Neutrophil (primary cell): Measurements from ENCODE around the gene TGFBRAP1.

Experiments
- H3K27ac ChIP-seq: fragments of 200-600 bp; sonication (generic); 2 replicates; pipeline ENCODE4 v1.5.1; 2016; ENCODE audit warnings: mild to moderate bottlenecking, moderate library complexity
- H3K27me3 ChIP-seq: fragments of 200-600 bp; sonication (generic); 2 replicates; pipeline ENCODE4 v1.6.0; 2016; ENCODE audit warnings: mild to moderate bottlenecking
- H3K36me3 ChIP-seq: fragments of 200-600 bp; sonication (generic); 2 replicates; pipeline ENCODE4 v1.5.1; 2017
- H3K4me1 ChIP-seq, 2 experiments: fragments of 200-600 bp in 1 of 2; sonication (generic) in 1 of 2; 1 replicate in 1 of 2; 2 replicates in 1 of 2; pipeline versions ENCODE4 v1.5.1 to v1.6.1; 2013 to 2016; ENCODE audit warnings: low read depth in 1 of 2, low read length in 1 of 2, mild to moderate bottlenecking in 1 of 2, moderate library complexity in 1 of 2; ENCODE audit not compliant: control insufficient read depth in 1 of 2, insufficient read depth in 1 of 2
- H3K4me3 ChIP-seq, 2 experiments: fragments of 200-600 bp in 1 of 2; sonication (generic) in 1 of 2; 1 replicate in 1 of 2; 2 replicates in 1 of 2; pipeline ENCODE4 v1.5.1; 2013 to 2016; ENCODE audit warnings: low read depth in 1 of 2, low read length in 1 of 2, mild to moderate bottlenecking in 1 of 2, moderate library complexity in 1 of 2
- H3K9me3 ChIP-seq: fragments of 200-600 bp; sonication (generic); 2 replicates; pipeline ENCODE4 v1.5.1; 2016
- TF ChIP-seq, protein P1 (sequence below): fragments of 200-600 bp; sonication (generic); IDR thresholded peaks from 2 replicates; pipeline ENCODE4 v1.5.1; 2016; ENCODE audit warnings: antibody characterized with exemption

Gene TGFBRAP1

DNA sequence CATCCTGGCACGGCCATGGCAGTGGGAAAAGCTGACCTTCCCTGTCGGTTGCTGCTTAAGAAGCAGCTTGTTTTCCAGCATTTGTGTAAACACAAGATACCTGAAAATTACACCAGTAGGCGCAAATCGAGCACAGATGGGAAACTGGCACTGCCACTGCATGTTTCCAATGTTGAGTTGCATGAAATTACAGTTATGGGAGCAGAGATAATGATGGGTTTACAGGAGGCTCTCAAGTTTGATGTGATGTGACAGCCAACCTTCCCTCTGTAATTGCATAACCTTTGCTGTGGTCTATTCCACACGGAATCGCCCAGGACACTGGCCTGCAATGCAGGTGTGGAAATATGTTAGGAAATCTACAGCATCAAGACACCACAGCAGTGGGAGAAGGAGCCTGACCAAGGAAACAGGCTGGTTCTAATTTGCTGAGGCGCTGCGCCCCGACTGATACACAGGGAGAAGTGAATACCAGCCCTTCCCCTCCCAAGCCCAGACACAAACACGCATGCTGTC lies 70.6 kb downstream of the TGFBRAP1 start:
- peaks cover 22% of the 10 kb centered on the region for H3K36me3 ChIP-seq
- no peaks in the 10 kb centered on the region for H3K9me3 ChIP-seq
- H3K4me3 ChIP-seq = no peak overlapping the region
- H3K4me1 ChIP-seq = peaks cover 27 to 46% of the 10 kb centered on the region in 2 experiments
- TF ChIP-seq, protein P1, sequence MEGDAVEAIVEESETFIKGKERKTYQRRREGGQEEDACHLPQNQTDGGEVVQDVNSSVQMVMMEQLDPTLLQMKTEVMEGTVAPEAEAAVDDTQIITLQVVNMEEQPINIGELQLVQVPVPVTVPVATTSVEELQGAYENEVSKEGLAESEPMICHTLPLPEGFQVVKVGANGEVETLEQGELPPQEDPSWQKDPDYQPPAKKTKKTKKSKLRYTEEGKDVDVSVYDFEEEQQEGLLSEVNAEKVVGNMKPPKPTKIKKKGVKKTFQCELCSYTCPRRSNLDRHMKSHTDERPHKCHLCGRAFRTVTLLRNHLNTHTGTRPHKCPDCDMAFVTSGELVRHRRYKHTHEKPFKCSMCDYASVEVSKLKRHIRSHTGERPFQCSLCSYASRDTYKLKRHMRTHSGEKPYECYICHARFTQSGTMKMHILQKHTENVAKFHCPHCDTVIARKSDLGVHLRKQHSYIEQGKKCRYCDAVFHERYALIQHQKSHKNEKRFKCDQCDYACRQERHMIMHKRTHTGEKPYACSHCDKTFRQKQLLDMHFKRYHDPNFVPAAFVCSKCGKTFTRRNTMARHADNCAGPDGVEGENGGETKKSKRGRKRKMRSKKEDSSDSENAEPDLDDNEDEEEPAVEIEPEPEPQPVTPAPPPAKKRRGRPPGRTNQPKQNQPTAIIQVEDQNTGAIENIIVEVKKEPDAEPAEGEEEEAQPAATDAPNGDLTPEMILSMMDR = no peak
- H3K27me3 ChIP-seq = no peaks in the 10 kb centered on the region
- no peak overlapping the region for H3K27ac ChIP-seq

DNA sequence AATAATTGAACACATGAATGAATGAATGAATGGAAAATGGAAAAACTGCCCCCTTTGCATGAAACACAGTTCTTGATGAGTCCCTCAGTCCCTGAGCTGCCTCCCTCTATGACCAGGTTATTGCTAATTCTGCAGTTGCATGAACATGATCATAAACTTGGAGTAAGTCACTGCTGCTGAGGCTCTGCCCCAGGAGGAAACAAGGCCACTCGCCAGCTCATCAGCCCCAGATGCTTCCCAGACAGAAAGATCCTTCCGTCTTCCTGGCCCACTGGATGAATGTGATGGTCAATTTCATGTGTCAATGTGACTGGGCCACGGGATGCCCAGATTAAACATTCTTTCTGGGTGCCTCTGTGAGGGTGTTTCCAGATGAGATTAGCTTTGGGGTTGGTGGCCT lies 71.6 kb downstream of the TGFBRAP1 start:
- Histone ChIP-seq H3K36me3 (peaks cover 13% of the 10 kb centered on the region), H3K9me3 (no peaks in the 10 kb centered on the region), H3K27ac (no peak overlapping the region), H3K4me3 (no peak overlapping the region), H3K27me3 (no peaks in the 10 kb centered on the region), H3K4me1 (peaks cover 29 to 49% of the 10 kb centered on the region in 2 experiments)
- TF ChIP-seq, protein P1 = no peak

DNA sequence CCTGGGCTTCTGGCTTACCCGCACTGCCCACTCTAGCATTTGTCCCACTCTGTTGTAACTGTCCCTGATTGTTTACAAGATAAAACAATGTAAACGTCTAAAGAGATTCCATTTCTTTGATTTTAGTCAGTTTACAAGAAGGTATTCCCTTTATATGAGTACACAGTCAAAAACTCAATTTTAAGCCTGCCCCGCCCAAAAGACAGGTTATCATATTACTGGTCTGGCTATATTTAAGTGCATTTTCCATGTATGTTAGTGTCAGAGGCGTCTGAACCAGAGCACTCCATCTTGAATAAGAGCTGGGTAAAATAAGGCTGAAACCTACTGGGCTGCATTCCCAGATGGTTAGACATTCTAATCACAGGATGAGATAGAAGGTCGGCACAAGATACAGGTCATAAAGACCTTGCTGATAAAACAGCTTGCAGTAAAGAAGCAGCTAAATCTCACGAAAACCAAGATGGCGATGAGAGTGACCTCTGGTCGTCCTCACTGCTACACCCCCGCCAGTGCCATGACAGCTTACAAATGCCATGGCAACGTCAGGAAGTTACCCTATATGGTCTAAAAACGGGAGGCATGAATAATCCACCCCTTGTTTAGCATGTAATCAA lies 73.0 kb downstream of the TGFBRAP1 start:
- Histone ChIP-seq H3K9me3 (no peaks in the 10 kb centered on the region), H3K4me1 (peaks cover 29 to 49% of the 10 kb centered on the region in 2 experiments), H3K36me3 (no peaks in the 10 kb centered on the region), H3K27me3 (no peaks in the 10 kb centered on the region), H3K4me3 (no peak overlapping the region), H3K27ac (no peak overlapping the region)
- TF ChIP-seq, protein P1 = no peak

DNA sequence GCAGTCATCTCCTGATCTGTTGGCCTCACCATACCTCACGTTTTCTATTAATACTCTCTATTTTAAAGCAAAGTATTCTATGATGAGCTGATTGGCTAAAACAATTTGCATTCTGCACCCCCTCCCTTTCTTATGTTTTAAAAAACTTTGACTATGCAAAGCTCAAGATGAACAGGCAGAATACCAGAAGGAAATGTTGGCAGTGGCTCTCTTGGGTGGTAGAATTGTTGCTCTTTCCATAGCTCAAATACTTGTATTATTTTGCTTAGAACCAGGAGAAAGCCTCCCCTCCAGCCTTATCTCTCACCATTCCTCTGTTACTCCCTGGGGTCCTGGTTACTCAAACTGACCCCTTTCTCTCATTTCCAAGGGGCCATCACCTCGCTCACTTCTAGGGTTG lies 73.6 kb downstream of the TGFBRAP1 start:
- H3K27ac ChIP-seq = no peak overlapping the region
- H3K4me3 ChIP-seq = no peak overlapping the region
- H3K9me3 ChIP-seq = no peaks in the 10 kb centered on the region
- no peaks in the 10 kb centered on the region for H3K36me3 ChIP-seq
- H3K4me1 ChIP-seq = peaks cover 29 to 49% of the 10 kb centered on the region in 2 experiments
- TF ChIP-seq, protein P1 = no peak
- H3K27me3 ChIP-seq = no peaks in the 10 kb centered on the region

DNA sequence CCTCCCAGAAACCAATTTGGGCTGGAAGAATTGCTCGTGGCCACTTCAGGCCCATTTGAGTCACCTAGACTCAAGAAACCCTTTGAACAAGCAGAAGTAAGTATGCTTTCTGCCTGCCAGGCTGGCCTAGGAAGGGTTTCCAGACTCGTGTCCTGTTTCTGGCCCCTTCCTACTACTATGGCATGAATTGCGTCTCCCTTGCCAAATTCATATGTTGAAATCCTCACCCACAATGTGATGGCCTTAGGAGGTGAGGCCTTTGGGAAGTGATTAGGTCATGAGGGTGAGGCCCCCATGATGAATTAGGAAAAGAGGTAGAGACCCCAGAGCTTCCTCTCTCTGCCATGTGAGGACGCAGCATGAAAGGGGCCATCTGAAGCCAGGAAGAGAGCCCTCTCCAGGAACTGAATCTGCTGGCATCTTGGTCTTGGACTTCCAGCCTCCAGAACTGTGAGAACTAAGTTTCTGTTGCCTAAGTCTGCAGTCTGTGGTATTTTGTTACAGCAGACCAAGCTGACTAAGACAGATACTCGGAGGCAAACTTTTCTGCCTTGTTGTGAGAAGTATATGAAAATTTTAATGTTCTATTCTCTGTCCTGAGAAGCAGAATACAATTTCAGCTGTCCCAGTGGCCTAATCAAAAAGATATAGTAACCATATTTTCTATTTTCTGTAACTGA lies 74.9 kb downstream of the TGFBRAP1 start:
- TF ChIP-seq, protein P1 = no peak
- H3K9me3 ChIP-seq = no peaks in the 10 kb centered on the region
- no peak overlapping the region for H3K4me3 ChIP-seq
- H3K4me1 ChIP-seq = peaks cover 29 to 49% of the 10 kb centered on the region in 2 experiments
- H3K27me3 ChIP-seq = no peaks in the 10 kb centered on the region
- H3K36me3 ChIP-seq = no peaks in the 10 kb centered on the region
- H3K27ac ChIP-seq = peak overlapping the region; percentile 39
